NCI-H1694 (cell line): ENCODE results near the gene ZRANB3.
"Not testable (repeated sequence)": the region's sequence is repeated elsewhere in the genome, so short reads cannot be mapped to it uniquely, and the experiment has no call there.

Experiments used
- DNase-seq: peaks from one replicate; lab custom pipeline; 2025; lab: John Stamatoyannopoulos, UW

Gene ZRANB3

DNA sequence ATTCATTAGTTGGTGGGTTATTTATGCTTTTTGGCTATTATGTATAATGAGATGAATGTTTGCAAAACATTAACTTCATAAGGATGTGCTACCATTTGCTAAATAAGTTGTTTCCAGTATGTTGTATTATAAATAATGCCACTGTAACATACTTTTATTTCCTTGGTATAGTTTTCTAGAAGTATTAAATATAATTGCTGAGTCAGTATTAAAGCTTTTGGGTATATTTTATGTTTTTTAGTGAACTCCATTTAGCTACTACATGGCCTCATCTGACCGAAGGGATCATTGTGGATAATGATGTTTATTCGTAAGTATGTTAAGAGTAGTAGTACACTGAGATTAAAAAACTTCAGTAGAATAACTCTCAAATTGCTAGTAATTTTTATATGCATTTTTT, 405.1 kb downstream of the ZRANB3 start:
- no peak for DNase-seq

- no peak for DNase-seq
These were observed 405.8 kb downstream of the ZRANB3 start for GRCh38 chr2:135124924-135125886.

GRCh38 chr2:135121658-135122039, 409.4 kb downstream of the ZRANB3 start:
- not testable (repeated sequence) for DNase-seq

GRCh38 chr2:135121016-135121657, 409.9 kb downstream of the ZRANB3 start:
- no peak for DNase-seq

- no peak for DNase-seq
These were observed 411.4 kb downstream of the ZRANB3 start for GRCh38 chr2:135119582-135119981.

DNA sequence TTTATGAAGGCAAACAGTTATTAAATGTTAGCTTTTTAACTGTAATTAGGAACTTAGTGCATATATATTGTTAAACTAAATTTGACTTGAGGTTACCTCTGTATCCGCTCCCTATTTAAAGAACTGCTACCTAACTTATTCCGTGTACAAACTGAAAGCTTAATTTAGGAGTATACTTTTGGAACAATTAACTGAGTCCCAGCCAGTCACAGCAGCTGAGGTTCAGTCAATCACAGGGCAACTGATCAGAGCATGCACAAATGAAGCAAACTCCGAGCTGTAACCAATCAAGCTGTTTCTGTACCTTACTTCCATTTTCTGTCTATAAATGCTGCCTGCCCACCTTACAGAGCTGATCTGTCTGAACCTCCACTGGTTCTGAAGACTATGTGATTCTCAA, 417.7 kb downstream of the ZRANB3 start:
- DNase-seq = no peak

GRCh38 chr2:135105513-135106316, 425.3 kb downstream of the ZRANB3 start:
- DNase-seq = not testable (repeated sequence)

DNA sequence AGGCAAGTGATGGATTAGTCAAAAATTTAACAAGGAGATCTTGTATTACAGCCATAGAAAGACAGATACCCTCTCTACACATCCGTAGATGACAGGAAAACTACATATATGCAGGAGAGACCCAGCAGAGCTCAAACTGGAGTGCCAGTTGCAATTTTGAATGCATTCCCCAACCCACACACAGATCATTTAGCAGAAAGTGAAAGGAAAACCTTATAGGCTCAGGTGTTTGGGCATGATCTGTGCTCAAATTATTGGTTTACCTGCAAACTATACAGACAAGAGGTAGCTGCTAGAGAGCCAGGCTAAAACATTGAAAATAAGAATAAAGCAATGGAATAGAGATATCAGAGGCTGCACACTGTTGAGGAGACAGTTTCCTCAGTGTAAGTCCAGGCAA, 427.2 kb downstream of the ZRANB3 start:
- no peak for DNase-seq

DNA sequence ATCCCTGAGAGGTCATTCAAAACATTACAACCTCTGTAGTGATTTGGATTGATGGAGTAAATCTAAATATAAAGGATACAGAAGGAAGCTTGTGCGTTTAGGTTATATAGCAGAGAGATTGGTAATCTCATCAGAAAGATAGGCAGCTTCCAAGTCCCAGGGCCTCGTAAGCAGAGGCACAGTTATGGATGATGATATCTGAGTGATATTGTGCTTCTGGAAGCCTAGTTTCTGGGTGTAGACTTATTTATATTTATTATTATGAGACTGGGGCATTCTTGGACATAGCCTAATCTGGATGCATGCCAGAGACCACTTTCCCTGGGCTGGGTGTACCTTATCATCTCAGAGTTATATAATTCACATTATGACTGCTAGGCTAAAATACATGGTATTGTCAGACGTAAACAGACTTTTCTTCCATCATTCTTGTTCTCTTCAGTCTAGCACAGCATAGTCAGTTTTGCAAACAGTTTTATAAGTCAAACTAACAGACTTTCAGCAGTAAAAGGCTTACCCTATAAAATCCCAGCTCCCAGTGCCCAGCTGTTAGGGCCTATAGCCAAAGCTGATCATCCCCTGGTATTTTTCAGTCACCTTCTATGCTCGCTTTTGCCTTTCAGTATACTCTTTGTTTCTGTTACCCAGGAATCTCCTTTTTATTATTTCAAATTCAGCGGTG, 431.1 kb downstream of the ZRANB3 start:
- no peak for DNase-seq

GRCh38 chr2:135097532-135098231, 433.3 kb downstream of the ZRANB3 start:
- DNase-seq = no peak

GRCh38 chr2:135096665-135097446, 434.2 kb downstream of the ZRANB3 start:
- DNase-seq = no peak

DNA sequence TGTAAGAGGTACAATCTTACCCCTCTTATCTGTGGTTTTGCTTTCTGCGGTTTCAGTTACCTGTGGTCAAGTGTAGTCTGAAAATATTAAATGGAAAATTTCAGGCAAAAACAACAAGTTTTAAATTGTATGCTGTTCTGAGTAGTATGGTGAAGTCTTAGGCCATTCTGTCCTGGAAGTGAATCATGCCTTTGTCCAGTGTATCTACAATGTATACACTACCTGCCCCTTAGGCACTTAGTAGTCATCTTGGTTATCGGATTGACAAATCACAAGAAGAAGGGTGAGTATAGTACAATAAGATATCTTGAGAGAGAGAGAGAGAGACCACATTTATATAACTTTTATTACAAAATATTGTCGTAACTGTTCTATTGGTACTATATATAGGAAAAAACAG, 435.4 kb downstream of the ZRANB3 start:
- DNase-seq = no peak

DNA sequence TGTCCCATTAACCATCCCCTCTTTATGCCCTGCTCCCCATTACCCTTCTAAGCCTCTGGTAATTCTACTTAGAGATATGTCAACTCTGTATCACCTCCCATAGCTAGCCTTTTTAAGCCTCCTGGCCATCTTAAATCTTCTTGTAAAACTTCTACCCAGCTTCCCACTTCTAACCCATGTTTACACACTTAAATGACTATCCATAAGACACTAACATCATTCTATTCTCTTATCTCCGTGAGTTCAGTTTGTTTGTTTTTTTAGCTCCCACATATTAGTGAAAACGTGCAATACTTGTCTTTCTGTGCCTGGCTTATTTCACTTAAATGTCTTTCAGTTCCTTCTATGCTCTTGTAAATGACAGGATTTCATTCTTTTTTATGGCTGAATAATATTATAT, 436.5 kb downstream of the ZRANB3 start:
- no peak for DNase-seq

DNA sequence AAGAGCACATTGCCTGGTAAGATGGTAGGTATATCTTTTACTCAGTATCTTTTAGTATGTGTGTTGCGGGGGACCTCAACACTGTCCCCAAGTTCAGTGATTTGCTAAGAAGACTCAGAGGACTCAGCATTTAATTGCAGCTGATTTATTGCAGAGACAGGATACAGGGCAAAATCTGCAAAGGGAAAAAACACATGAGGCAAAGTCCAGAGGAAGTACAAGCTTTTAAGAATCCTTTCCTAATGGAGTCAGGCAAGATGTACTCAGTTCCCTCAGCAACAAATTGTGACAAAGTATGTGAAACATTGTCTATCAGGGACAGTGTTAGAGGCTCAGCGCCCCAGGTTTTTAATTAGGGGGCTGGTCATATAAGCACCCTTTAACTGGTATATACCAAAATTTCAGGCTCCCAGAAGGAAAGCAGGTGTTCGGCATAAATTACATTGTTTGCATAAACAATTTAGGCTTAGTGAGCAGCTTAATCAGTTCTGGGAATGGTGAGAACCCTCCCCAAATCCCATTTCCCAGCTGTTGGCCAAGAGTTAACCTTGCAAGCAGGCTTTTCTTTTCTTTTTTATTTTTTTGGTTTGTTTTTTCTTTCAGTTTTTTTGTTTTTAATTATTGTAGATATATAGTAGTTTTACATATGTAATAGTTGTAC, 437.2 kb downstream of the ZRANB3 start:
- DNase-seq = no peak

- DNase-seq = no peak
These were observed 437.8 kb downstream of the ZRANB3 start for GRCh38 chr2:135093193-135093592.

GRCh38 chr2:135091681-135092080, 439.3 kb downstream of the ZRANB3 start:
- no peak for DNase-seq

DNA sequence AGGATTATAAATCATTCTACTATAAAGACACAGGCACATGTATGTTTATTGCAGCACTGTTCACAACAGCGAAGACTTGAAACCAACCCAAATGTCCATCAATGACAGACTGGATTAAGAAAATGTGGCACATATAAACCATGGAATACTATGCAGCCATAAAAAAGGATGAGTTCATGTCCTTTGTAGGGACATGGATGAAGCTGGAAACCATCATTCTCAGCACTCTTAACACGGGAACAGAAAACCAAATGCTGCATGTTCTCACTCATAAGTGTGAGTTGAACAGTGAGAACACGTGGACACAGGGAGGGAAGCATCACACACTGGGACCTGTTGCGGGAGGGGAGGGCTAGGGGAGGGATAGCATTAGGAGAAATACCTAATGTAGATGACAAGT, 441.4 kb downstream of the ZRANB3 start:
- DNase-seq = not testable (repeated sequence)
